ENCODE measurements around the gene PRB4.
"Not testable (repeated sequence)": the region's sequence is repeated elsewhere in the genome, so short reads cannot be mapped to it uniquely, and the experiment has no call there.

PRB4 gene

DNA sequence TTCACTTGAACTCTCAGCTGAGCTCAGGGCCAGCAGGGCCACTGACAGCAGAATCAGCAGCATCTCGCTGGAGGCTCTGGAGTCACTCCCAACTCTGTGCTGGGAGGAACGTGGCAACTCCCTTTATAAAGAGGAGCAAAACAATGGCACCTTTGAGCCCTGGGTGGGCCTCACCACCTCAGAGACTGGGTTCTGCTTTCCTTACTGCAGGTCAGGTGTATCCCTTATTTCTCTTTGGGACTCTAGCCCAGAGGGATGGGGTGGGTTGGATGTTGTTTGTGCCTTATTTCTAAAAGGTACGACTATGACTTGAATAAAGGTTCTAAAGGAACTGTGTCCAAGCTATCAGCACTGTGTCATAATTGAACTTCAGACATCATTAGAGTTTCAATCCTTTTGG is at the start of gene PRB4:
TSS of gene PRB4 (minus strand) at position 101 of the 400 bp plus-strand sequence. CDS start at position 63, 38 bp downstream.
- DNase-seq = no peak

DNA sequence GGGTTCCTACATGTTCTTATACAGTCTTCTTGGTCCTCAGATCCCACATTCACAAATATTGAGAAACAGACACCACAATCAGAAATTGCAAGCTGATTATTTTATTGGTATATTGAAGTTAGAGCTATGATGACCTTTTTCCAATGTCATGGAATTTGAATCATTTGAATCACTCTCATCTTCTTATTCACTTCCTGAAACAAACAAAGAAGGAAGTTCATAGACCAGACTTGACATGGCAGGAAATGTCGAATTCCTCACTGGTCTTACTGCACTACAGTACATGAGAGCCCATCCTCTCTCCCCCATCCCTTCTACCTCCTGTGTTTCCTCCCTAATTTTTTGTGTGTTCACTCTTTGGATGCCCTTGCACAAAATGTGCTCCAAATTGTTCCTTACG is 41.5 kb upstream of the PRB4 start:
- DNase-seq = not testable (repeated sequence)

DNA sequence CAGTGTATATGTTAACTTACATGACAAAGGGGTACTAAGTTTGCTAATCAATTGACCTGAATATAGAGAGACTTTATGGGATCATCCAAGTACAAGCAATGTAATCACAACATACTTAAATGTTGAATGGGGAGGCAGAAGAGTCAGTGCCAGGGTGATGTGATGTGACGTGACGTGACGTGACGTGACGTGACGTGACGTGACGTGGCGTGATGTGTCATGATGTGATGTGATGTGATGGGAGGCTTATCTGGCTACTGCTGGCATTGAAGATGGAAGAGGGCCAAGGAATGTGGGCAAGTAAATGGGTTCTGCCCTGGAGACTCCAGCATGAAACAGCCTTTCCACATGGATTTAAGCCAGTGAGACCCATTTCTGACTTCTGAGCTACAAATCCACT is 38.2 kb upstream of the PRB4 start:
- DNase-seq = no peak

DNA sequence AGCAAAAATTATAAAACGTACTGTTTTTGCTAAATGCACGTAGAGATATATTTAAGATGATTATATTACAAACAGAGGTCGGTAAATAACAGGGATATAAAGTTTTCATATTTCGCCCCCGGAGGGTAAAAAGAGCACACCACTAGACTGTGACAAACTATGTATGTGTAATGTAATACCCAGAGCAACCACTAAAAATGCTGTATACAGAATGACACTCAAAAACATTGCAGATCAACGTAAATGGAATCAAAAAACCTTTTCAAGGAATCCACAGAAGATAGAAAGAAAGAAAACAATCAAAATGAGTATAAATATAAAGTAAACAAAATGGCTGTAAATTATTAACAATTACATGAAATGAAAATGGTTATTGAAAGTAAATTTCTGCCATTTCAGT is 37.6 kb upstream of the PRB4 start:
- DNase-seq = no peak

DNA sequence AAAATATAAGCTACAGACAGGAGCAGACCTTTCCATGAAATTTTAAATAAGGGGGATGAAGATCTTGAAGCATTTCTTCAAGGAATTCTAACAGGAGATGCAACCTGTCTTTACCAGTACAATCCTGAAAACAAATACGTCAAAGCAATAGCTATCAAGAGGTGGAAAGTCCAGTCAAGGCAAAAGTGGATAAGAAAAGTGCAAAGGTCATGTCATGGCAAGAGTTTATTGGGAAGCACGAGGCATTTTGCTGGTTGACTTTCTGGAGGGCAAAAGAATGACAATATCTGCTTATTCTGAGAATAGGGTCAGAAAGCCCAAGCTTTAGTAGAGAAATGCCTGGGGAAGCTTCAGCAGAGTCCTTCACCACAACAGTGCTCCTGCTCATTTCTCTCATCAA is 34.3 kb upstream of the PRB4 start:
- DNase-seq = no peak

DNA sequence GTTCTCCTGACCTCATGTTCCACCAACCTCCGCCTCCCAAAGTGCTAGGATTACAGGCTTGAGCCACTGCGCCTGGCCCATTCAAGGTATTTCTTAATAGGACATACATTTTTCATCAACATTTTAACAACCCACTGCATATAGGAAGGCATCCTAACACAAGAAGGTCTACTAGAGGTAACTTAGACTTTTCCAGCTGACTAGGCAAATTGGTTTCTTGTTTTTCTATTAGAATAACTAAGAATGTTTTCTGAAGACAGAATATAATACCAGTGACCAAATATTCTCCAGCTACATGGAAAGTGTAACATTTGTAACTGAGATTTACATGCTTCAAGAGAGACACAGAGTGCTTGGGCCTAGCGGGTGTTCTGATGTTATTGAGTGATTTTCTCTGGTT is 14.2 kb upstream of the PRB4 start:
- DNase-seq = no peak

DNA sequence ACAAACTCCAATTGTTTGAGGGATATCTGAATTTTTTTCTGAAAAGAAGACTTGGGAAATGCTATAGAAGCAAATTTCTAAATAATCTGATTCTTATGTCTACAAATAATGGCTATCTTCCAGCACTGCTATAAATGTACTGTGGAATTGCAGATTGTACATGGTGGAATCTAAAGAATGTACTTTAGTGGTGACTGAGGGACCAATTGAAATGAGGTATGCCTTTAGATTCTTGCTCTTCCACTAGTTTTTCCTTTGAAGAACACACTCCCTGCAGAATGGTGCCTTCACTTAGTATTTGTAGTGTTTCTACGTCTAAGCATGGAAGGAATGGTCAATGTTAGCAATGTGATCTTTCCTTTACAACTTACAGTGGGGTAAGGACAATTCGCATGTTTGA is 11.7 kb upstream of the PRB4 start:
- no peak for DNase-seq

DNA sequence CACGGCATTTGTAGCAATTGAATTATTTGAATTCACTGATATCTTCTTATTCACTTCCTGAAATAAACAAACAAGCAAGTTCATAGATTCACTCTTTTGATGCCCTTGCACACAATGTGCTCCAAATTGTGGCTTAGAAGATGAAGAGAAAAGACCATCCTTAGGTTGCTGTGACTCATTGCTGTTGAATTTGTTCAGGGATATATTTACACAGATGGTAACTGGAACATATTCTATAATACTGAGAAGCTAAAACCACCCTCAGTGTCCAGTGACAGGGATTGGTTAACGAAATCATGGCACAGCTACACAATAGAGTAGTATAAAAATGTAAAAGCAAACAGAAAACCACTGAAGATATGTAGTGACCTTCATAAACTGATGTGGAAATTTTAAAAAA is 3.1 kb downstream of the PRB4 start:
- DNase-seq = no peak

DNA sequence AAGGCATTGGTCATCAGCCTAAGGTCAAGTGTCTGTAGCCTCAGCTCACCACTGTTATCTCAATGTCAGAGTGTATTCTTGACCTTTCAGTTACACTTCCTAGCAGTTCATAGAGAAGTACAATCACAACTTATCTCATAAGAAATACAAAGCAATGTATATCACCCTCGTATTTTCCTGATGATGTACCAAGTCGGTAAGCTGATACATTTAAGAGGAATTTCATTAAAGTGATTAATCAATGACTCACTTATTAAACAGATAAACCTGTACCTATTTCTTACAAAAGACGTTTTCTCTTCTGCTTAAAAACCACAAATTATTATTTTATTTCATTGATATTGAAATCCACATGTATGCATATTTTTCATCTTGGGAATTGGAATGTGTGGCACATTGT is 36.8 kb downstream of the PRB4 start:
- DNase-seq = no peak

DNA sequence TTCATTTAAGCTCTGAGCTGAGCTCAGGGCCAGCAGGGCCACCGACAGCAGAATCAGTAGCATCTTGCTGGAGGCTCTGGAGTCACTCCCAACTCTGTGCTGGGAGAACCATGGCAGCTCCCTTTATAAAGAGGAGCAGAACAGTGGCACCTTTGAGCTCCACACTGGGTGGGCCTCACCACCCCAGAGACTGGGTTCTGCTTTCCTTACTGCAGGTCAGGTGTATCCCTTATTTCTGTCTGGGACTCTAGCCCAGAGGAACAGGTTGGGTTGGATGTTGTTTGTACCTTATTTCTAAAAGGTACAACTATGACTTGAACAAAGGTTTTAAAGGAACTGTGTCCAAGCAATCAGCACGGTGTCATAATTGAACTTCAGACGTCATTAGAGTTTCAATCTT is 40.6 kb downstream of the PRB4 start, which contains the start of gene PRB3:
TSS of gene PRB3 (minus strand) at position 101 of the 400 bp plus-strand sequence. CDS start at position 63, 38 bp downstream.
- no peak for DNase-seq

DNA sequence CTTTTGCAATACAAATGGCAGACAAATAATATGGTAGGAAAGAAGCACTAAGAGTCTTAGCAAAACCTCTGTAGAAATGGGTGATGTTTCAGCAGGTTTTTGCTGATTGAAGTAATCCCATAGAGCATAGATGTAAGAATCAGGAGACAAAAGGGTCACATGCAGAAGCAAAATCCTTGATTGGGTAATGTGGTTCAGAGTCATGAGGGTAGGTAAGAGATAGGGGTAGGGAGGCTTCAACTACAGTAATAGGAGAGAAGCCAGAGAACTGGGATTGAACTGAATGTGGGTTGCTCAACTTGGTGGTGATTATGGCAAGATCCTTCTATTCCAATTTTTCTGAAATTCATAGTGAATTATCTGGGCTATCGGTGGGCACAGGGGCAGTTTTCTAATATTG is 45.7 kb downstream of the PRB4 start:
- no peak for DNase-seq

All from COR-L47 (cell line).